Breast epithelium (tissue), 4 donors: ENCODE data around the gene SELP. TPM values are rescaled to one million over a fixed set of nuclear protein-coding genes. Genes with fewer than 3 reads are reported as not detected.
A peak's percentile ranks its signal among the peaks of the same experiment; 100 is the strongest.

Source experiments
- DNase-seq, 2 donors: peaks; one replicate each; pipeline ENCODE4 v3.0.0-alpha.2; 2019; ENCODE audit warnings: low spot score in 2 of 2
- H3K27ac ChIP-seq, 2 donors: fragments of 200-600 bp; sonication (generic) in 1 of 2; one replicate each; pipeline ENCODE4 v1.5.1; 2016 to 2019; ENCODE audit warnings: mild to moderate bottlenecking in 1 of 2
- H3K27me3 ChIP-seq, 2 donors: fragments of 200-600 bp; sonication (generic) in 1 of 2; one replicate each; pipeline versions ENCODE4 v1.5.1 to v1.6.0; 2017 to 2019; ENCODE audit warnings: control low read depth in 1 of 2, mild to moderate bottlenecking in 1 of 2
- H3K36me3 ChIP-seq: fragments of 200-600 bp; one replicate; pipeline ENCODE4 v1.5.1; 2019
- H3K4me1 ChIP-seq, 2 donors: fragments of 200-600 bp; sonication (generic); one replicate each; pipeline ENCODE4 v1.5.1; 2016 to 2019; ENCODE audit warnings: control low read depth in 1 of 2
- H3K4me3 ChIP-seq, 3 donors: fragments of 200-600 bp; sonication (generic); 1 replicate in 2 of 3; 2 replicates in 1 of 3; pipeline ENCODE4 v1.5.1; 2016 to 2019; ENCODE audit warnings: mild to moderate bottlenecking in 3 of 3, moderate library complexity in 2 of 3
- H3K9me3 ChIP-seq, 2 donors: fragments of 200-600 bp; sonication (generic) in 1 of 2; one replicate each; pipeline ENCODE4 v1.5.1; 2016 to 2019; ENCODE audit warnings: control low read depth in 1 of 2
- CTCF ChIP-seq, 3 donors: fragments of 450-650 bp; IDR thresholded peaks; one replicate each; pipeline ENCODE4 v1.5.1; 2016 to 2017; ENCODE audit warnings: antibody characterized with exemption in 3 of 3, mild to moderate bottlenecking in 3 of 3, moderate library complexity in 3 of 3
- POLR2A ChIP-seq: fragments of 450-650 bp; IDR thresholded peaks from one replicate; pipeline ENCODE4 v1.6.1; 2016; ENCODE audit warnings: antibody characterized with exemption, mild to moderate bottlenecking, moderate library complexity
- POLR2AphosphoS5 ChIP-seq, 3 donors: sonication (generic); formaldehyde crosslinking; IDR thresholded peaks; one replicate each; pipeline ENCODE4 v1.6.1; 2017; ENCODE audit warnings: antibody characterized with exemption in 3 of 3
- intact Hi-C: fragments of 100-400 bp; cut with DNase I; formaldehyde crosslinking; loops from one replicate; pipeline ENCODE4 v1.15.1; 2023; ENCODE audit warnings: low total_unique reads
- total RNA-seq, 3 donors: library from RNA; depleted of rRNA; stranded (reverse); fragments of >200 nt; gene quantifications; one replicate each; pipeline ENCODE4 v1.1.0, GENCODE V29; 2016

SELP gene
- total RNA-seq, 3 donors from 2014 or later, result 5.4 to 13.1 (median 10.1) TPM

- Histone ChIP-seq H3K27ac (no peak overlapping the region), H3K4me1 (no peaks in the 10 kb centered on the region), H3K27me3 (no peaks in the 10 kb centered on the region), H3K36me3 (no peaks in the 10 kb centered on the region), H3K9me3 (no peaks in the 10 kb centered on the region), H3K4me3 (no peak overlapping the region)
- DNase-seq, result no peak
- intact Hi-C loops, result no loop called here
- no peak for TF ChIP-seq POLR2A
- TF ChIP-seq POLR2AphosphoS5 (IDR thresholded peaks at IDR 0.05), result no peak
- no peak for TF ChIP-seq CTCF (IDR thresholded peaks at IDR 0.05)
These were observed 81.6 kb downstream of the SELP start for GRCh38 chr1:169548282-169548681.

- Histone ChIP-seq H3K36me3 (no peaks in the 10 kb centered on the region), H3K27me3 (no peaks in the 10 kb centered on the region), H3K9me3 (no peaks in the 10 kb centered on the region), H3K4me3 (no peak overlapping the region), H3K4me1 (no peaks in the 10 kb centered on the region), H3K27ac (no peak overlapping the region)
- TF ChIP-seq POLR2A (no peak), POLR2AphosphoS5 (IDR thresholded peaks at IDR 0.05) (peak in 2 of 3 donors; percentile 62 to 67), CTCF (IDR thresholded peaks at IDR 0.05) (peak; percentile 65 to 85 (median 84))
- peak in 1 of 2 donors; percentile 48 for DNase-seq
- intact Hi-C loops, result no loop called here
These were observed 83.6 kb downstream of the SELP start for GRCh38 chr1:169546087-169546995.

- Histone ChIP-seq H3K4me1 (no peaks in the 10 kb centered on the region), H3K36me3 (no peaks in the 10 kb centered on the region), H3K27me3 (no peaks in the 10 kb centered on the region), H3K27ac (no peak overlapping the region), H3K4me3 (no peak overlapping the region), H3K9me3 (no peaks in the 10 kb centered on the region)
- TF ChIP-seq POLR2AphosphoS5 (IDR thresholded peaks at IDR 0.05) (no peak), CTCF (IDR thresholded peaks at IDR 0.05) (no peak)
- intact Hi-C loops, result no loop called here
- no peak for DNase-seq
These were observed 84.5 kb downstream of the SELP start for GRCh38 chr1:169545472-169545871.

GRCh38 chr1:169538998-169539871 lies 90.7 kb downstream of the SELP start:
- no peaks in the 10 kb centered on the region for H3K36me3 ChIP-seq
- H3K27ac ChIP-seq, result no peak overlapping the region
- no peak for DNase-seq
- intact Hi-C loops, result no loop called here
- H3K4me1 ChIP-seq, result no peaks in the 10 kb centered on the region
- no peak overlapping the region for H3K4me3 ChIP-seq
- H3K9me3 ChIP-seq, result no peaks in the 10 kb centered on the region
- H3K27me3 ChIP-seq, result no peaks in the 10 kb centered on the region
- TF ChIP-seq POLR2A (no peak), CTCF (IDR thresholded peaks at IDR 0.05) (no peak), POLR2AphosphoS5 (IDR thresholded peaks at IDR 0.05) (no peak)

Other genes with a start within 250 kb of the SELP start
- gene CCDC181, start 202.7 kb downstream of the SELP start, total RNA-seq, result under 1 TPM in 2 of 3 donors, not detected in 1; 0.66 to 0.73 TPM
- gene SLC19A2, start 144.2 kb downstream of the SELP start, total RNA-seq, result 10 to 100 TPM; 34.7 to 71.8 (median 64.2) TPM
- gene F5, start 43.6 kb downstream of the SELP start, total RNA-seq, result 1 to 10 TPM in 2 of 3 donors, under 1 TPM in 1; 0.44 to 7.4 (median 1.3) TPM
- gene SELL, start 81.5 kb upstream of the SELP start, total RNA-seq, result 1 to 10 TPM; 1.9 to 2.3 (median 2.0) TPM
- 1 to 10 TPM in 2 of 3 donors, under 1 TPM in 1; 0.66 to 5.0 (median 1.4) TPM for gene SELE, start 104.0 kb upstream of the SELP start, total RNA-seq
- gene METTL18, start 164.8 kb upstream of the SELP start, total RNA-seq, result 1 to 10 TPM; 4.3 to 6.9 (median 6.1) TPM